SK-N-SH treated with all-trans-retinoic acid at 6 μM for 48 hours (cell line): Measurements from ENCODE around the gene CRIP1.

Experiments used
- ATAC-seq: fragments of 200-7000 bp; cut with Tn5 transposase; 3 replicates; pipeline ENCODE4 v1.9.1; 2020; ENCODE audit warnings: mild to moderate bottlenecking, moderate library complexity
- ARNTL ChIP-seq: fragments of 450-650 bp; formaldehyde crosslinking; IDR thresholded peaks from 2 replicates; pipeline ENCODE4 v1.5.0; 2020; ENCODE audit warnings: low read depth, mild to moderate bottlenecking, moderate library complexity, borderline replicate concordance
- BACH2 ChIP-seq: fragments of 250-450 bp; sonication (Bioruptor Pico); IDR thresholded peaks from 2 replicates; pipeline ENCODE4 v1.9.0; 2021; ENCODE audit warnings: mild to moderate bottlenecking, borderline replicate concordance
- CSDC2 ChIP-seq: fragments of 250-450 bp; sonication (Bioruptor Pico); IDR thresholded peaks from 2 replicates; pipeline ENCODE4 v1.5.0; 2020; ENCODE audit warnings: mild to moderate bottlenecking, moderate library complexity
- ESRRG ChIP-seq: fragments of 250-450 bp; sonication (Bioruptor Pico); IDR thresholded peaks from 2 replicates; pipeline ENCODE4 v1.6.1; 2021; ENCODE audit warnings: mild to moderate bottlenecking
- GLIS3 ChIP-seq: fragments of 250-450 bp; sonication (Bioruptor Pico); IDR thresholded peaks from 2 replicates; pipeline ENCODE4 v1.5.0; 2020; ENCODE audit warnings: mild to moderate bottlenecking, moderate library complexity
- ISL1 ChIP-seq: fragments of 250-450 bp; sonication (Bioruptor Pico); IDR thresholded peaks from 2 replicates; pipeline ENCODE4 v2.1.2; 2022; ENCODE audit warnings: mild to moderate bottlenecking, moderate library complexity
- OSR1 ChIP-seq: fragments of 250-450 bp; sonication (Bioruptor Pico); IDR thresholded peaks from 2 replicates; pipeline ENCODE4 v1.8.0; 2022; ENCODE audit warnings: moderate library complexity, mild to moderate bottlenecking, inconsistent platforms
- PATZ1 ChIP-seq: fragments of 250-450 bp; sonication (Bioruptor Pico); IDR thresholded peaks from 2 replicates; pipeline ENCODE4 v1.8.0; 2020; ENCODE audit warnings: mild to moderate bottlenecking, moderate library complexity, borderline replicate concordance
- POU6F1 ChIP-seq: fragments of 250-450 bp; sonication (Bioruptor Pico); IDR thresholded peaks from 2 replicates; pipeline ENCODE4 v1.8.0; 2021; ENCODE audit warnings: low read depth, mild to moderate bottlenecking, moderate library complexity, borderline replicate concordance
- PPARA ChIP-seq: fragments of 250-450 bp; sonication (Bioruptor Pico); IDR thresholded peaks from 2 replicates; pipeline ENCODE4 v1.5.0; 2020; ENCODE audit warnings: mild to moderate bottlenecking, borderline replicate concordance
- RARB ChIP-seq: fragments of 250-450 bp; sonication (Bioruptor Pico); IDR thresholded peaks from 2 replicates; pipeline ENCODE4 v1.8.0; 2021; ENCODE audit warnings: mild to moderate bottlenecking, moderate library complexity
- SNAI2 ChIP-seq: fragments of 250-450 bp; sonication (Bioruptor Pico); IDR thresholded peaks from 2 replicates; pipeline ENCODE4 v1.5.0; 2020; ENCODE audit warnings: mild to moderate bottlenecking, moderate library complexity
- TCF4 ChIP-seq: fragments of 250-450 bp; sonication (Bioruptor Pico); IDR thresholded peaks from 2 replicates; pipeline ENCODE4 v1.8.0; 2021; ENCODE audit warnings: mild to moderate bottlenecking, moderate library complexity, borderline replicate concordance
- TOX ChIP-seq: fragments of 250-450 bp; sonication (Bioruptor Pico); IDR thresholded peaks from 2 replicates; pipeline ENCODE4 v1.8.0; 2021; ENCODE audit warnings: mild to moderate bottlenecking, moderate library complexity, borderline replicate concordance
- TSHZ2 ChIP-seq: fragments of 250-450 bp; sonication (Bioruptor Pico); IDR thresholded peaks from 2 replicates; pipeline ENCODE4 v1.5.0; 2020; ENCODE audit warnings: mild to moderate bottlenecking, moderate library complexity
- ZC3H10 ChIP-seq: fragments of 250-450 bp; sonication (Bioruptor Pico); IDR thresholded peaks from 2 replicates; pipeline ENCODE4 v1.5.1; 2021; ENCODE audit warnings: mild to moderate bottlenecking, moderate library complexity
- ZFP3 ChIP-seq: fragments of 250-450 bp; sonication (Bioruptor Pico); IDR thresholded peaks from 2 replicates; pipeline ENCODE4 v1.5.0; 2020; ENCODE audit warnings: mild to moderate bottlenecking, moderate library complexity
- ZFP30 ChIP-seq: fragments of 450-650 bp; formaldehyde crosslinking; IDR thresholded peaks from 2 replicates; pipeline ENCODE4 v1.5.0; 2022; ENCODE audit warnings: mild to moderate bottlenecking, moderate library complexity
- ZNF565 ChIP-seq: fragments of 450-650 bp; formaldehyde crosslinking; conservative IDR thresholded peaks from 2 replicates; pipeline ENCODE4 v1.5.0; 2020; ENCODE audit warnings: low read depth, mild to moderate bottlenecking, moderate library complexity
- ZNF70 ChIP-seq: fragments of 450-650 bp; formaldehyde crosslinking; IDR thresholded peaks from 2 replicates; pipeline ENCODE4 v1.5.0; 2020; ENCODE audit warnings: mild to moderate bottlenecking, moderate library complexity
- ZNF8 ChIP-seq: fragments of 450-650 bp; formaldehyde crosslinking; IDR thresholded peaks from 2 replicates; pipeline ENCODE4 v1.5.0; 2020; ENCODE audit warnings: mild to moderate bottlenecking, moderate library complexity
- TF ChIP-seq, protein P1 (sequence below): fragments of 250-450 bp; sonication (Bioruptor Pico); IDR thresholded peaks from 2 replicates; pipeline ENCODE4 v1.5.1; 2021; ENCODE audit warnings: mild to moderate bottlenecking, moderate library complexity

Gene CRIP1

DNA sequence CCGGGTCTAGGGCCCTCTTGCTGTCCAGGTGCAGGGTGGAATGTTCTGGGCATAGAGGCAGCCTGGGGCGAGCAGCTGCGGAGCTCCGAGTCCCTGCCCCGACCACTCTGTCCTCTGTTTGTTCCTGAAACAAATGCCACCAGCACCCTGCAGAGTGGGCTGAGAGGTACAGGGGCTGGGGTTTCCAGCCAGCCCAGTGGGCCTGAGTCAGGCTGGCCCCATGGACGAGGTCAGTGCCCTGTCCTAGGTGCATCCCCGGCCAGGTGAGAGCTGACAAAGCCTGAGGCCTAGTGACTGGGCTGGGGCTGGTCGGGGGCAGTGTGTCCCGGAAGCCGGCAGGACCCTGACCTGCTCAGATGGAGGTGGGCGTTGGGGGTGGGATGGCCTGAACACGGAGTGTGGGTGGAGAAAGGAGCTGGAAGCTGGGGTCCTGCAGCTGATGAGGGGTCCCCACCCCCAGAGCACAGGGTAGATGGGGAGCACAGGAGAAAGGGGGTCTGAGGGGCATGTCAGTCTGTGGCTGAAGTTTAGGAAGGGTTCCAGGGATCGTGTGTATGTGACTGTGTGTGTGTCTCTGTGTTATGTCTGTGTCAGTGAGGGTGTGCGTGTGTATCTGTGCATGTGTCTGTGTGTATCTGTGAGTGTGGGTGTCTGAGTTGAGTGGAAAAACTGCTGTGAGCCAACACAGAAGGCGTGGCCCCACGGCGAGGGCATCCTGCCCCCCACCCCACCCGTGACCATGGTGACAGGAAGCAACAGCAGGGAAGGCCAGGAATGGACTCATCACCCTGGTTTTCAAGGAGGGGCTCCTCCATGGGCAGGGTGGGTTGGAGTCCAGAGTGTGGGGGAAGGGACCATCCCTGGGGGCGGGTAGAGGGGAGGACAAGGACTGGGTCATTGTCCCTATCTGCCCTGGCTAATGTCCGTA is 2.4 kb upstream of the CRIP1 start:
- ATAC-seq, result no peak
- no peak for TF ChIP-seq ARNTL (CRISPR knock-in tag)
- TF ChIP-seq ISL1 (CRISPR knock-in tag), result no peak
- no peak for TF ChIP-seq RARB (CRISPR knock-in tag)
- no peak for TF ChIP-seq PPARA (CRISPR knock-in tag)
- no peak for TF ChIP-seq POU6F1 (CRISPR knock-in tag)
- no peak for TF ChIP-seq ESRRG (CRISPR knock-in tag)
- TF ChIP-seq ZNF565 (CRISPR knock-in tag), result no peak
- TF ChIP-seq PATZ1 (CRISPR knock-in tag), result no peak
- TF ChIP-seq SNAI2 (CRISPR knock-in tag), result no peak
- TF ChIP-seq ZFP30 (CRISPR knock-in tag), result no peak
- no peak for TF ChIP-seq TOX
- TF ChIP-seq ZC3H10 (CRISPR knock-in tag), result no peak
- no peak for TF ChIP-seq ZNF8
- no peak for TF ChIP-seq BACH2 (CRISPR knock-in tag)

GRCh38 chr14:105484997-105485393 is 1.7 kb upstream of the CRIP1 start:
- no peak for ATAC-seq
- TF ChIP-seq ZNF565 (CRISPR knock-in tag), result no peak
- no peak for TF ChIP-seq ESRRG (CRISPR knock-in tag)
- TF ChIP-seq ZNF8, result no peak
- no peak for TF ChIP-seq RARB (CRISPR knock-in tag)
- TF ChIP-seq SNAI2 (CRISPR knock-in tag), result no peak

DNA sequence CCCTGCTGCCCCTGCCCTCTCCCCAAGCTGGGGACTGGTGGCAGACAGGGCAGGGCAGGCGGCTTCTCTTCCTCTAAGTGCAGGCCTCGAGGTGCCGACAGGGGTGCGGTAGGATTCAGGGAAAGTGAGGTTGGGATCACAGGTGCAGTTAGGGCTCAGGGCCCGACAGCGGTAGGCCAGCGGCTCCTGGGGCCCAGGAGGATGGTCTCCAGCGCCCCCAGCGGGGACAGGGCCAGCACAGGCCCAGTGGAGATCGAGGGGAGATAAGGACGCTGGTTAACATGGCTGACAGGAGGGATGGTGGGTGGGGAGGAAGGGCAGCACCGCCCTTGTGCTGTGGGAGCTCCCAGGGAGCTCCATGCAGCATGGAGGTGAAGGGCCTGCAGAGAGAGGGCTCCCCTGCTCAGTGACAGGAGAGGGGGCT is 935 bp upstream of the CRIP1 start:
- TF ChIP-seq TCF4 (0 out of 2 replicates have a peak, but pooled peaks have one; percentile 11), OSR1 (no peak)
- ATAC-seq, result no peak

GRCh38 chr14:105486974-105487448 is 325 bp downstream of the CRIP1 start:
- TF ChIP-seq POU6F1 (CRISPR knock-in tag) (no peak), ISL1 (CRISPR knock-in tag) (no peak), ESRRG (CRISPR knock-in tag) (no peak), TOX (no peak), ZC3H10 (CRISPR knock-in tag) (no peak), BACH2 (CRISPR knock-in tag) (no peak), PPARA (CRISPR knock-in tag) (no peak), ZNF70 (CRISPR knock-in tag) (no peak), CSDC2 (CRISPR knock-in tag) (no peak), ARNTL (CRISPR knock-in tag) (no peak), ZNF565 (CRISPR knock-in tag) (no peak), TCF4 (no peak), OSR1 (no peak), RARB (CRISPR knock-in tag) (no peak), GLIS3 (CRISPR knock-in tag) (no peak), TSHZ2 (no peak), PATZ1 (CRISPR knock-in tag) (no peak), ZFP3 (no peak), SNAI2 (CRISPR knock-in tag) (no peak)
- TF ChIP-seq, protein P1, sequence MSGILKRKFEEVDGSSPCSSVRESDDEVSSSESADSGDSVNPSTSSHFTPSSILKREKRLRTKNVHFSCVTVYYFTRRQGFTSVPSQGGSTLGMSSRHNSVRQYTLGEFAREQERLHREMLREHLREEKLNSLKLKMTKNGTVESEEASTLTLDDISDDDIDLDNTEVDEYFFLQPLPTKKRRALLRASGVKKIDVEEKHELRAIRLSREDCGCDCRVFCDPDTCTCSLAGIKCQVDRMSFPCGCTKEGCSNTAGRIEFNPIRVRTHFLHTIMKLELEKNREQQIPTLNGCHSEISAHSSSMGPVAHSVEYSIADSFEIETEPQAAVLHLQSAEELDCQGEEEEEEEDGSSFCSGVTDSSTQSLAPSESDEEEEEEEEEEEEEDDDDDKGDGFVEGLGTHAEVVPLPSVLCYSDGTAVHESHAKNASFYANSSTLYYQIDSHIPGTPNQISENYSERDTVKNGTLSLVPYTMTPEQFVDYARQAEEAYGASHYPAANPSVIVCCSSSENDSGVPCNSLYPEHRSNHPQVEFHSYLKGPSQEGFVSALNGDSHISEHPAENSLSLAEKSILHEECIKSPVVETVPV (CRISPR knock-in tag), result no peak
- ATAC-seq, result no peak
